GM23338 (cell line): ENCODE results near the gene STK38L.

Experiments used
- CREB1 ChIP-seq: fragments of 250-450 bp; sonication (Bioruptor Pico); IDR thresholded peaks from 2 replicates; pipeline ENCODE4 v1.5.0; 2020; ENCODE audit warnings: low read depth, mild to moderate bottlenecking, moderate library complexity
- POLR2AphosphoS5 ChIP-seq: IDR thresholded peaks from 2 replicates; pipeline ENCODE4 v1.6.1; 2016; ENCODE audit warnings: antibody characterized with exemption, low read depth
- REST ChIP-seq: IDR thresholded peaks from one replicate; pipeline ENCODE4 v1.6.1; 2018; ENCODE audit warnings: antibody characterized with exemption; ENCODE audit not compliant: unreplicated experiment
- TF ChIP-seq, protein P1 (sequence below), 2 experiments: fragments of 200-600 bp in 1 of 2; sonication (generic) in 1 of 2; conservative IDR thresholded peaks; 2 replicates each; pipeline versions ENCODE4 v1.5.1 to v1.6.1; 2016 to 2017; ENCODE audit warnings: antibody characterized with exemption in 2 of 2, low read depth in 2 of 2, mild to moderate bottlenecking in 2 of 2, moderate library complexity in 1 of 2

GRCh38 chr12:27199638-27200300 is 44.3 kb upstream of the STK38L start:
- TF ChIP-seq REST (no peak), POLR2AphosphoS5 (no peak), CREB1 (no peak)
- TF ChIP-seq, protein P1, sequence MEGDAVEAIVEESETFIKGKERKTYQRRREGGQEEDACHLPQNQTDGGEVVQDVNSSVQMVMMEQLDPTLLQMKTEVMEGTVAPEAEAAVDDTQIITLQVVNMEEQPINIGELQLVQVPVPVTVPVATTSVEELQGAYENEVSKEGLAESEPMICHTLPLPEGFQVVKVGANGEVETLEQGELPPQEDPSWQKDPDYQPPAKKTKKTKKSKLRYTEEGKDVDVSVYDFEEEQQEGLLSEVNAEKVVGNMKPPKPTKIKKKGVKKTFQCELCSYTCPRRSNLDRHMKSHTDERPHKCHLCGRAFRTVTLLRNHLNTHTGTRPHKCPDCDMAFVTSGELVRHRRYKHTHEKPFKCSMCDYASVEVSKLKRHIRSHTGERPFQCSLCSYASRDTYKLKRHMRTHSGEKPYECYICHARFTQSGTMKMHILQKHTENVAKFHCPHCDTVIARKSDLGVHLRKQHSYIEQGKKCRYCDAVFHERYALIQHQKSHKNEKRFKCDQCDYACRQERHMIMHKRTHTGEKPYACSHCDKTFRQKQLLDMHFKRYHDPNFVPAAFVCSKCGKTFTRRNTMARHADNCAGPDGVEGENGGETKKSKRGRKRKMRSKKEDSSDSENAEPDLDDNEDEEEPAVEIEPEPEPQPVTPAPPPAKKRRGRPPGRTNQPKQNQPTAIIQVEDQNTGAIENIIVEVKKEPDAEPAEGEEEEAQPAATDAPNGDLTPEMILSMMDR (conservative IDR thresholded peaks at IDR 0.05; ENCODE audit: low read depth in 2 of 2): no peak
